Ecto neural progenitor cell (in vitro differentiated cells): ENCODE measurements around the gene PAX7.

Experiments
- DNase-seq: peaks from one replicate; pipeline ENCODE4 v3.0.0-alpha.2; 2018; ENCODE audit warnings: low spot score

Gene PAX7

GRCh38 chr1:18703041-18703621 is 72.5 kb downstream of the PAX7 start:
- peak; percentile 75 for DNase-seq

GRCh38 chr1:18705811-18706210 is 75.2 kb downstream of the PAX7 start:
- no peak for DNase-seq

- no peak for DNase-seq
These were observed 77.1 kb downstream of the PAX7 start for GRCh38 chr1:18707696-18708257.

- no peak for DNase-seq
These were observed 79.4 kb downstream of the PAX7 start for GRCh38 chr1:18710002-18710401.

- DNase-seq: no peak
These were observed 80.4 kb downstream of the PAX7 start for GRCh38 chr1:18711003-18711402.

- DNase-seq: no peak
These were observed 81.0 kb downstream of the PAX7 start for GRCh38 chr1:18711536-18712251.

GRCh38 chr1:18712252-18712600 is 81.6 kb downstream of the PAX7 start:
- DNase-seq: no peak

GRCh38 chr1:18714404-18715175 is 83.9 kb downstream of the PAX7 start:
- DNase-seq: no peak

- no peak for DNase-seq
These were observed 85.6 kb downstream of the PAX7 start for GRCh38 chr1:18716112-18716784.

GRCh38 chr1:18716785-18717678 is 86.4 kb downstream of the PAX7 start:
- no peak for DNase-seq

- DNase-seq: no peak
These were observed 89.3 kb downstream of the PAX7 start for GRCh38 chr1:18719786-18720451.

- DNase-seq: no peak
These were observed 90.4 kb downstream of the PAX7 start for GRCh38 chr1:18721041-18721440.

GRCh38 chr1:18721776-18722175 is 91.1 kb downstream of the PAX7 start:
- DNase-seq: no peak

GRCh38 chr1:18722270-18722669 is 91.6 kb downstream of the PAX7 start:
- no peak for DNase-seq

GRCh38 chr1:18723206-18723605 is 92.6 kb downstream of the PAX7 start:
- DNase-seq: no peak

GRCh38 chr1:18723701-18724411 is 93.2 kb downstream of the PAX7 start:
- no peak for DNase-seq

- DNase-seq: no peak
These were observed 94.2 kb downstream of the PAX7 start for GRCh38 chr1:18724801-18725200.

GRCh38 chr1:18725231-18725895 is 94.7 kb downstream of the PAX7 start:
- DNase-seq: no peak

GRCh38 chr1:18726368-18726767 is 95.7 kb downstream of the PAX7 start:
- DNase-seq: no peak

GRCh38 chr1:18727956-18728355 is 97.3 kb downstream of the PAX7 start:
- no peak for DNase-seq
